PC-3 (cell line): ENCODE measurements around the gene TRMU.

Experiments used
- EZH2phosphoT487 ChIP-seq: fragments of 300-600 bp; sonication (generic); IDR thresholded peaks from 2 replicates; pipeline ENCODE4 v1.6.1; 2018; ENCODE audit warnings: mild to moderate bottlenecking, antibody characterized with exemption, low read length, borderline replicate concordance
- TF ChIP-seq, protein P1 (sequence below): fragments of 300-600 bp; sonication (generic); conservative IDR thresholded peaks from 2 replicates; pipeline ENCODE4 v1.5.1; 2017; ENCODE audit warnings: antibody characterized with exemption, low read depth, mild to moderate bottlenecking, low read length

GRCh38 chr22:46329616-46330015, 5.9 kb upstream of the TRMU start:
- TF ChIP-seq, protein P1, sequence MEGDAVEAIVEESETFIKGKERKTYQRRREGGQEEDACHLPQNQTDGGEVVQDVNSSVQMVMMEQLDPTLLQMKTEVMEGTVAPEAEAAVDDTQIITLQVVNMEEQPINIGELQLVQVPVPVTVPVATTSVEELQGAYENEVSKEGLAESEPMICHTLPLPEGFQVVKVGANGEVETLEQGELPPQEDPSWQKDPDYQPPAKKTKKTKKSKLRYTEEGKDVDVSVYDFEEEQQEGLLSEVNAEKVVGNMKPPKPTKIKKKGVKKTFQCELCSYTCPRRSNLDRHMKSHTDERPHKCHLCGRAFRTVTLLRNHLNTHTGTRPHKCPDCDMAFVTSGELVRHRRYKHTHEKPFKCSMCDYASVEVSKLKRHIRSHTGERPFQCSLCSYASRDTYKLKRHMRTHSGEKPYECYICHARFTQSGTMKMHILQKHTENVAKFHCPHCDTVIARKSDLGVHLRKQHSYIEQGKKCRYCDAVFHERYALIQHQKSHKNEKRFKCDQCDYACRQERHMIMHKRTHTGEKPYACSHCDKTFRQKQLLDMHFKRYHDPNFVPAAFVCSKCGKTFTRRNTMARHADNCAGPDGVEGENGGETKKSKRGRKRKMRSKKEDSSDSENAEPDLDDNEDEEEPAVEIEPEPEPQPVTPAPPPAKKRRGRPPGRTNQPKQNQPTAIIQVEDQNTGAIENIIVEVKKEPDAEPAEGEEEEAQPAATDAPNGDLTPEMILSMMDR, result no peak
- no peak for TF ChIP-seq EZH2phosphoT487
